GM21390 (cell line): ENCODE data around the gene KCNJ6.
"Not testable (repeated sequence)": the region's sequence is repeated elsewhere in the genome, so short reads cannot be mapped to it uniquely, and the experiment has no call there.

ENCODE experiments used
- ATAC-seq: cut with Tn5 transposase; IDR thresholded peaks from one replicate; pipeline ENCODE4 v1.9.1; 2021; ENCODE audit not compliant: unreplicated experiment

Gene KCNJ6

DNA sequence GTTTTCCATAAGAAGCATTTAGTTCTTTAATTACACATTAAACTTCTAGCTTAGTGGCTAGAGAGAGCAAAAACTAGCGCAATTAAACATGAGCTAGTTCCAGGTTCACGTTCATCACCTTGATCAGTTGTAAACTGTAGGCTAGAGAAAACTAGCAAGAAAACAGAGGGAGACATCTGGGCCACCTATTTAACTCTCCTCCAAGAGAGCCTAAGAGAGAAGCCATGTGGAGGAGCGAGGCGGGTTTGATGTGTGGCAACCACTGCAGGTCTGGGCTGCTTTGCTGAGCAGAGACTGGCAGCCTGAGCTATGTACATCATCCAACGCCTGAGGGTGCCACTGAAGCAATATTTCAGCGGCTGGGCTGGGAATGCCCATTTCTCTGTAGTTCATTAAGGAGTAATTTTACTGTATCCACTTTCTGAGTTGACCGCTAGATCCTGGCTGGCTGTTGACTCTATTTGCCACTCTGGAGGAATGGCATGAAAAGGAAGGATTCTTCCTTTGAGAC lies 296.7 kb downstream of the KCNJ6 start:
- ATAC-seq = no peak

DNA sequence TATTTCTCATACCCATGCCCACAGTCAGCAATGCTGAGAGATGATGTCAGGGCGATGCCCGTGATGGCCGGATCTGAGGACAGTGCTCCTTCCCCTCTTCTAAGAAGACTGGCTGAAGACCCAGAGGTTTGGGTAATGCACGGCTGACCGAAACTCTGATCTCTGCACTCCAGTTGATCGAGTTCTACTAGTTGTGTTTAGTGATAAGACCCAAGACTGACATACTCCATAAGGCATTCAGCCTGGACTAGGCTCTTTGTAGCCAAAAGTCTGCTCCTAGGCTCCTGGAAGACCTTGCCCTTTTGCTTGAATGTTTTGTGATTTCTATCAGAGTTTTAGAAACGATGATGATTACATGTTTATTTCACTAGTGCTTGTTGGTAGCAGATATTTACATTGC lies 298.2 kb downstream of the KCNJ6 start:
- ATAC-seq = no peak

DNA sequence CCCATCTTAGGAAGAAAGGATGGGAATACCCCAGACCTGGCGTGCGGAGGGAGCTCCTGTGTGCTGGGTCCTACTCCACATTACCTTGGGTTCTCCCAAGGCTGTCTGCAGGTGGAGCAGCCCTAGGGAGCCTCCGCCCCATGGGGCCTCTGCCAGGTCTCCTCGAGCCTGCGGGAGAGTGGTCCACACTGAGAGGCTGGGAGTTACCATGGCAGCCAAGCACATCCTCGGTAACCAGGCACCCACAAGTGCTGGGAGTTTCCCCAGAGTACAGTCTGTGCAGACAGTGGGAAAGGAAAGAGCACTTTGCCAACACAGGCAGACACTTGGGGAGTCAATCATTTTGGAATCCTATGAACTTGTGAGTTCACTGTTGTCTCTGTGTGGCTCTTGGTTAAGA lies 300.3 kb downstream of the KCNJ6 start:
- ATAC-seq = no peak

DNA sequence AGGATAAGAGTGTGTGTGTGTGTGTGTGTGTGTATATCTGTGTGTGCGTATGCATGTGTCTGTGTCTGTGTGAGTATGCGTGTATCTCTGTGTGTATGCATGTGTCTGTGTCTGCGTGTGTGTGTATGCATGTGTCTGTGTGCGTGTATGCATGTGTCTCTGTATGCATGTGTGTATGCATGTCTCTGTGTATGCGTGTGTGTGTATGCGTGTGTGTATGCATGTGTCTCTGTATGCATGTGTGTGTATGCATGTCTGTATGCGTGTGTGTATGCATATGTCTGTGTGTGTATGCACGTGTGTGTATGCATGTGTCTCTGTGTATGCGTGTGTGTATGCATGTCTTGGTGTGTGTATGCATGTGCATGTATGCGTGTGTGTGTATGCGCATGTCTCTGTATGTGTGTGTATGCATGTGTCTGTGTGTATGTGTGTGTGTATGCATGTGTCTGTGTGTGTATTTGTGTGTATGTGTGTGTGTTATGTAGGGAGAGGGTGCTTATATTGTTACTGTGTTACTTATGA lies 301.8 kb downstream of the KCNJ6 start:
- no peak for ATAC-seq

DNA sequence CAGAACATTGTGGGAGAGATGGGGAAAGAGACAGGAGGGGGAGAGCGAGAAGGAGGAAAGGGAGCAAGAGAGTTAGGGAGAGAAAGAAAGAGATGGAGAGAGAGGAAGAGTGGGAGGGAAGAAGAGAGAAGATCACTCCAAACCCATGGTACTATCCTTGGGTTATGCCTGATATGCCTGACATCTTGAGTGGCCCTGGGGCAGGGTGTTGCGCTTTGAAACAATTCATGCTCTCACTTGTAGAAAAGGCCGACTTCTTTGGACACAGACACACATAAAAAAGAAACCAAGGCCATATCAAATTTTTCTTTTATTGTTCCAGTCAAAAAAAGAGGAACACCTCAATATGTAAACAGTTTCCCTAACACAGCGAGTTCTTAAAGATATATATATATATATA lies 309.2 kb downstream of the KCNJ6 start:
- ATAC-seq = no peak

DNA sequence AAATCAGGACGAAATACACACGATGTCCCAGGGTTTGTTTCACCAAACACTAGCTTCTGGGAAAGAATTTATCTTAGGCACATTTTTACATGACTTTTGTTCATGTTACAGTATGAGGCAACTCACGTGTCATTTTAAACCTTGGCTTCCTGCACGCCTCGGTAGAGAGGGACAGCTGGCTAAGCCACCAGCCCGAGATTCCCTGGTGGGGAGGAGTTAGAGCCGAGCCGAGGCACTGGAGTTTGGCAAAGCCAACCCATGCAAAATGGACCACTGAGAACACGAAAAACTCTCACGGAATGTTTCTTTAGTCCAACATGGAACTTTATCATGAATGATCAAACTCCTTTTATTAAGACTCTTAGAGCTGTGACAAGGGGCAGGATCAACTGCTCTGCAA lies 309.7 kb downstream of the KCNJ6 start:
- no peak for ATAC-seq

DNA sequence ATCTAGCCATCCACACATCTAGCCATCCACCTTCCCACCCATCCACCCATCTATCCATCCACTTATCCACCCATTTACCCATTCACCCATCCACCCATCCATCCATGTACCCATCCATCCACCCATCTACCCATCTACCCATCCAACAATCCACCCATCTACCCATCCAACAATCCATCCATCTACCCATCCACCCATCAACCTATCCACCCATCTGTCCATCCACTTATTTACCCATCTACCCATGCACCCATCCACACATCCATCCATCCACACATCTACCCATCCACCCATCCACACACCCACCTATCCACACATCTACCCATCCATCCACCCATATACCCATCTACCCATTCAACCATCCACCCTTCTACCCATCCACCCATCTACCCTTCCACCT lies 311.3 kb downstream of the KCNJ6 start:
- ATAC-seq = no peak

DNA sequence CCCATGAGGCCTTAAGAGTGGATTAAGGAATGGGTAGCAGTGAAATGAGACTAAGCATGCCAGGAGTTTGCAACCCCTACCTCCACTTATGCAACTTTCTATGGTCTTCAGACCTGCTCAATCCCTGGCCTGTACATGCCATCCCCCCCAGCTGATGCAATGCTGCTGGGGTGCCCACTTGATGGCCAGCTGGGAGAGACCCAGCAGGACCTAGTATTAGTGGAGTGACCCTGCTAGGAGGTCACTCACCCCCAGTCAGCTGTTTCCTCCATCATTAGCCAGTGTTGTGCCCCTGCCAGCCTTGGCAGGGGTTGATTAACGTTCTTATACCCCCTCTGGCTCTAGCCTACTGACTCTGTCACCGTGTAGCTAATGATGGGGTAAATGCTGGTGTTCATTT lies 313.1 kb downstream of the KCNJ6 start:
- ATAC-seq = no peak

DNA sequence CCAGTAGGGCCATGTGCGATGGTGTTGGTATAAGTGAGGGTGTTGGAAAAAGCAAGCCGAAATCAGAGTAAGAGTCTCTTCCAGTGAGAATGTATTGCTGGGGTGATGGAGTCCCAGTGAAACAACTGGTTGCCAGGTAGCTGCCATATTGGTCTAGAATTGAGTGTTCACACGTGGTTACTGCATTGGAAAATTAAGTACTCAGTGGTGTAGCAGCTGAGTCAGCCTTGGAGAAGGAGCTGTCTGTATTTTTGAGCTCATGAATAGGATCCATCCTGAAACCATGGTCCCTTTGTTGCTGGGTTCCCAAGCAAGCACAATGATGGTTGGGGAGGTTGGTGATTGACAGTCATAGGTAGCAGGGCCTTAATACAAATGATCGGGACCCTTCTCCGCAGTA lies 314.3 kb downstream of the KCNJ6 start:
- ATAC-seq = no peak

DNA sequence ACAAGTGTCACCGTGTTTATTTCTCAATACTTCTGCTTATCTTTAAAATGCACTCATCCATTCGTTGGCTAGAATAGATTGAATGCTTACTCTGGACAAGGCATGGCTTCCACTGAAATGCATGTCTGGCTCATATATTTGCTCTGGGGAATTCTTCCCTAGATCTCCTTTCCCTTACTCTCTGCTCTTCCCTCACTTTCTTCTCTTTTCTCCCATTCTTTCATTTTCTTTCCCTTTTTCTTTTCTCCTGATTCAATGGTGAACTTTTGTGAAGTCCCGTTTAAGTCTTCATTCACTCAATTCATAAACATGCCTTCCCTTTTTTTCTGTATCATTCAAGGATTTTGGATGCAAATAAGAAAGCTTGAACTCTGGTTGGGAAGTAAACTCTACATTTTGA lies 315.2 kb downstream of the KCNJ6 start:
- no peak for ATAC-seq

DNA sequence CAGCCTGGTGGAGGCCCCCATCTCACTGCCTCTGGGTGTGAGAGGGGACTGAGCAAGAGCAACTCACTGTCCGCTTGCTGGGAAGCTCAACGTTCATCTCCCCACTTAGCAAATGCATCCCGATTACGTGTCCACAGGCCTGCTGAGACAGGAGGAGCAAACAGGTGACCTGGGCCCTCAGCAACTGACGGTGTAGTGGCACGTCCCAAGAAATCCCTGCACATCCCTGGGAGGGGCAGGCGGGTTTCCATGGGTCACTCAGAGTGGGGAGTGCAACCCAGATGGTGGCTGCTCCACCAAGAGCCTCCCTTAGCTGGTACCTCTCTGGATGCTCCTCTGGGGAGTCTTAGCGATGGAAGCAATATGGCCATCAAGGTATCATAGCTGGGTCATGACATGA lies 320.3 kb downstream of the KCNJ6 start:
- ATAC-seq = no peak

DNA sequence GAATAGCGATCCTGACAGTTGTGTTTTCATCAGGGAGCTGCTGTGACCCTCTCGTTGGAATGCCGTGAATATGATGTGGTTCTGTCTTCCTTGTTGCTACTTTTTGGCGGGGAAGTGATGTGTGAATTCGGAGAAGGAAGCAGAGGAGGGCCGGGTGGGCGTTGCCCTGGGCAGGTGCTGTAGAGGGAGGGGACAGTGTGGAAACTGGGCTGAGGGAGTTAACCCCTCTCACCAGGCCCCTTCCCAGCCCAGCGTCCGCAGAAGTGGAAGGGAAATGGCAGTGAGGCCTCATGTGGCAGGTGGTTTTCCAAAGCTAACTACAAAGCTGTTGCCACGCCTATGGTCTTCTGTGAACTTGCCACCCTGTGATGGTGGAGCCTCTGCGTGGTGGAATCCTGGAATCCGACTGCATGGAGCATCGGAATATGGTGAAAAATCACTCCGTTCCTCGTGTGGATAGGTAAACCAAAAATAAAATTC lies 321.7 kb downstream of the KCNJ6 start:
- ATAC-seq = no peak

DNA sequence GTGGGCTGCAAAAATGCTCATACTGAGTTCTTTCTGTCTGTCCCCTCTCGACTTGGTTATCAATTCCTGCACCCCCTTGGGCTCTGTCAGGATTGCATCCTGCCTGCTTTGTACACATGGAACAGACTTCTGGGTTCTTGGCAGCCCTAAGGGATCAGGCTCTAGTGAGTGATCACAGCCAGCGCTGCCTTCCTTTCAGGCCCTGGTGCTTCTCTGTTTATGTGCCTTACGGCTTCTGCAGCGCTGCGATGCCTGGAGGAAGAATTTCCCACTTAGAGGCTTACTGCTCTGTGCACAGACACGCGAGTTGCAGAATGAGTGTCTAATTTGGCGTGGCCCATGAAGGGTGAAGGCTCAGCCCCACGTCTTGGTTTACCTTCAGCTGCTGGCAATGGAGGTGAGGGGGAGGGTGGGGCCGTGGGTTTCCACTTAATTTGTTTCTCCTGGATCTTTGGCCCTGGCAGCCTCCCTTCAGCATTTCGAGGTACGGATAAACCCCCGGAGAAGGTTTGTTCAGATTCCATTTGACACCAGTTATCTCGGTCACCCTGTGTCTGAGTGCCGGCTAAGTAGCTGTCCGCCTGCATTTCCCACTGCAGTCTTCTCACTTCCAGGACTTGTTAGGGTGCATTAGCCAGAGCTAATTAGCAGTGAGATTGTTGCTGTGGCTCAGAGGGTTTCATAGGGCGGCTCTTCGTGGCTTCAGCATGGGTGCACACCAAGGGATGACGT lies 322.4 kb downstream of the KCNJ6 start:
- no peak for ATAC-seq

DNA sequence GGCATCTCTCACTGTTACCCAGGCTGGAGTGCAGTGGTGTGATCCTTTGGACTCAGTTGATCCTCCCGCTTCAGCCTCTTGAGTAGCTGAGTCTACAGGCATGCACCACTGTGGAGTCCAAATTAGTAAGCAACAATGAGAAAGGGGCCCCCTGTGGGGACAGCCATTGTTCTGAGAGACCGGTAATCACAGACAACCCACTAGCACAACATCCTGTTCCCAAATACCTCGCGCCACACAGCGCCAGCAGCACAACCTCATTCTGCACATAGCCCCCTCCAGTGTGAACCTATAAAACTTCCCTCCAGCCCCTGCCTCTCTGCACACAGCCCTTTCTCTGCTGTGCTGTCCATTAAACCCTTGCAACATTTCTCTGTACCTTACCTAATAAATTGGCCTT lies 323.2 kb downstream of the KCNJ6 start:
- ATAC-seq = no peak

DNA sequence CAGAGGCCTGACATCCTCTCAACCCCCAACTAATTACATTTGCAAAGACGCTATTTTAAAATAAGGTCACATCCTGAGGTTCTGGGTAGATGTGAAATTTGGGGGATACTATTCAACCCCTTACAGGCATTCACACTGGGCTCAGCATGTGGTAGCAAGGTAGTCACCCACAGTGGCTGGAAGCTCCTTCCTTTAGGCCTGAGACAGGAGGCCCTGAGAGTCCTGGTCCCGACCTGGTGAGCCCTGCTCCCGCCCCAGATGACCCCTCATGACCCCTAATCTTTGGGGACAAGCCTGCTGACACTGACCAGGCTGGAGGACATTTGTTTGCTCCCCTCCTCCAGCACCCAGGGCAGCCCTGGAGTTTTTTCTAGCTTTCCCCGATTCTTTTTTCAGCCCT lies 323.8 kb downstream of the KCNJ6 start:
- ATAC-seq = no peak

DNA sequence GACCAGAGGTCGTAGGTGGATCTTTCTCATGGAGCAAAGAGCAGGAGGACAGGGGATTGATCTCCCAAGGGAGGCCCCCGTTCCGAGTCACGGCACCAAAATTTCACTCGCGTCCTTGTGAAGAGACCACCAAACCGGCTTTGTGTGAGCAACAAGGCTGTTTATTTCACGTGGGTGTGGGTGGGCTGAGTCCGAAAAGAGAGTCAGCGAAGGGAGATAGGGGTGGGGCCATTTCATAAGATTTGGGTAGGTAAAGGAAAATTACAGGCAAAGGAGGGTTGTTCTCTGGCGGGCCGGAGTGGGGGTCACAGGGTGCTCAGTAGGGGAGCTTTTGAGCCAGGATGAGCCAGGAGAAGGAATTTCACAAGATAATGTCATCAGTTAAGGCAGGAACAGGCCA lies 324.3 kb downstream of the KCNJ6 start:
- not testable (repeated sequence) for ATAC-seq

DNA sequence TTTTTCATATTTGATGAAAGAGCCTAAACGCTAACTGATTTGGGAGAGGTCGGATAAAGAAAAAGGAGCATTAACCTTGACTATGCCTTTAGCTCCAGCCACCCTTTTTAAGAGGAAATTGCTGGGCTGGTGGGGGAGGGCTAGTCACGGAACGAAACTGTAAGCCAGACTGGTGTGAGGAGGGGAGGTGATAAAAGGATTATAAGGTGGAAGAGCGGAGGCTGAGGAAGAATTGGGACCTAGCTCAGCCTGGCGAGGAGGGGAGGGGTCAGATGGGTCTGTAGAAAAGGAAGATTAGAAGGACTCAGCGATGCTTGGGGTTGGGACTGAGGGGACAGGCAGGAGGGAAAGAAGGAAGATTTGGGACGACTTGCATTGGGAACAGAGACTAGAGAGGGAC lies 325.4 kb downstream of the KCNJ6 start:
- ATAC-seq = not testable (repeated sequence)

DNA sequence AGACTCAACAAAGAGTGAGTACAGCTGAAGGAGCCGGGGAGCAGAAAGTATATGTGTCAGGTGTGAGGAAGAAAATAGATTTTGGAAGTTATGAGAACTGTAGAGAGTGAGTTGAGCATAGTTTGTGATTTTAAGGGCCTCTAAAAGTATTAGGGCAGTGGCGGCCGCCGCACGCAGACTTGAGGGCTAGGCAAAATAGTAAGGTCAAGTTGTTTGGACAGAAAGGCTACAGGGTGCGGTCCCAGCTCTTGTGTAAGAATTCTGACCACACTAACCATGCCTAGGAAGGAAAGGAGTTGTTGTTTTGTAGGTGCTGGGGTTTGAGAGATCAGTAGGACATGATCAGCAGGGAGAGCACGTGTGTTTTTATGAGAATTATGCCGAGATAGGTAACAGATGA lies 327.6 kb downstream of the KCNJ6 start:
- not testable (repeated sequence) for ATAC-seq

DNA sequence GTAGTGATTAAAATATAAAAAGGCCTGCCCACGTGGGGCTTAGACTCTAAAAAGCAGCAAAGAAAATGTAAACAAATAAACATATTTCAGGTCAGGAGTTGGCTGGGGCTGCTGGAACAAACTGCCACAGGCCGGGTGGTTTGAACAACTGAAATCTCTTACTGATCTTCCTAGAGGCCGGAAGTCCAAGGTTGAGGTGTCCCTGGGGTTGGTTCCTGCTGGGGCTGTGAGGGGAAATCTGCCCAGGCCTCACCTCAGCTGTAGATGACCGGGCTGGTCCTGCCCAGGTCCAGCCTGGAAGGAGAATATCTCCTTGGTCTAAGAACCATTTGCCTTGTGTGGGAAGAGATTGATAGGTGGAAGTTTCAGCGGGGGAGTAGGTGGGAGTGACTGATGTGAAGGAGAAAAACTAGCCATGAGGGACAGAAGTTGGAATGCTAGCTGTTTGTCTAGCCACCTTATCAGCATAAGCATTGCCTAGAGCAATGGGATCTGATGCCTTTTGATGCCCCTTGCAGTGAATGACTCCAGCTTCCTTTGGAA lies 328.6 kb downstream of the KCNJ6 start:
- no peak for ATAC-seq

DNA sequence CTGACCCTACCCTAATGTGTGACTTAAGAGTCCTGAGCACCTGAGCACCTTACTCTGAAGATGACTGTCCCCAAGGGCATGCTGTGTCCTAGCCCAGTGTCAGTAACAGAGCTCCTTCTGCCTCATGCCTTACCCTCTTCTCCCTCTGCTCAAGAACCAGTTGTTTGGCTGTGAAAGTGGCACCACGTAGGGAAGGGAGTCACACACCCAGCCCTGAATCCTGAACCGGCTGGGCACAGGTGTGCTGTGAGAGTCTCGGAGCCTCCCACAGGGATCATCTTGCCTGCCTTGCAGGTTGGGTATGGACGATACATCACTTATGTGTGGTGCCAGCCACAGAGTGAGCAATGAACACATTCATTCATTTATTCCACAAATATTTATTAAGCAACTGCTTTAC lies 329.1 kb downstream of the KCNJ6 start:
- no peak for ATAC-seq

DNA sequence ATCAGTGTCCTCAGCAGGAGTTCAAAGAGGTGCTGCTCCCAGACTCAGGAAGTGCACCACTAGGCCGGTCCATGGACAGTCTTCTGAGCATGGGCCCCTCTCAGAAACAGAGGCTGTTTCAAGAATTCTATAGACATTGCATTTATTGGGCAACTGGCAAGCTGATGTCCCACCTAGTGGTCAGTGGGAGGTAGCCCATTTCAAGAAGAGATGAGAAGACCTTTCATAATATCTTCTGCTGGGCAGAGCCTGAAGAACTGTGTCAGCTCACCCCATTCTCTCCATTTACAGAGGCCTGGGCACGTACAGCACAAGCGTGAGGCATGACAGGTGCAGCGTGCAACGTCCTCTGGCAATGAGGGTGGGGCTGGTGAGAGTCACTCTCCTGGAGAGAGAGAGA lies 333.7 kb downstream of the KCNJ6 start:
- ATAC-seq = no peak

DNA sequence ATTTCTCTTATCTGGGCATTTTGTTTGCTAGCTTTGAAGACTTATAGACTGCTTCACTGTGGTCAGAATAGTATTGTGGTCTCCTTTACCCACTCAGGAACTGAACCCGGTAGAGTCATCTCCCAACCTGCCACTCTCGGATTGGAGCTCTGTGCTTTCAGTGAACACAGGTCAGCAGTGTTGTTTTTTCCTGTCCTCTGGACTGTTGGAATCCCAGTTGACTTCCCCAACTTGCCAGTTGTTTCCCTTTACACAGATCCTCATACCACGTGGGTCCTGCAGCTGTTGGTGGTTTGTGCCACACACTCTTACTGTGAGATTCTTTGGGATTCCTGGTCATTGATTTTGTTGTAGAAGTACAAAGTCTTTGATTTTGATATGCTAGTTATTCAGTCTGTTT lies 335.6 kb downstream of the KCNJ6 start:
- ATAC-seq = no peak

DNA sequence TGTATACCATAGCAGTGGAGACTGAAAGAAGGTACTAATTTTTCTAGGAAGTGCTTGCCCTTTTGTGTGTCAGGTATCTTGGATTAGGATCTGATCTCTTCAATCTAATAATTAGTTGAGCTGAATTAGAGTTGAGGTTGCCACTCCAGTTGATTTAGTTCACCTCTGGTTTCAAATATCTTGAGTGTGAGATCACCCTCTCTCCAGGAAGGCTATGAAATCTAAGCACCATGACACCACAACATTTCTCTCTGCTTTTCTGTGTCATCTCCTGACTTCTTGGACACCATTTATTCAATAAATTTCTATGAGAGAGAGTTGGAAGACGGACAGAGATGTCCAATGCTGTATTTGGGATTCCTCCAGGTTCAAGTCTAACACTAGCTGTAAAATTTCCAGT lies 336.9 kb downstream of the KCNJ6 start:
- no peak for ATAC-seq
